ENCODE results near the gene NUFIP2. TPM values are rescaled to one million over a fixed set of nuclear protein-coding genes. Genes with fewer than 3 reads are reported as not detected.

NUFIP2 gene
- total and polyA plus RNA-seq, 10 of the 15 experiments (the other 5 are each of a cell fraction or from before 2014, with no cell fraction given) = 3.7 to 32.3 (median 14.5) TPM

DNA sequence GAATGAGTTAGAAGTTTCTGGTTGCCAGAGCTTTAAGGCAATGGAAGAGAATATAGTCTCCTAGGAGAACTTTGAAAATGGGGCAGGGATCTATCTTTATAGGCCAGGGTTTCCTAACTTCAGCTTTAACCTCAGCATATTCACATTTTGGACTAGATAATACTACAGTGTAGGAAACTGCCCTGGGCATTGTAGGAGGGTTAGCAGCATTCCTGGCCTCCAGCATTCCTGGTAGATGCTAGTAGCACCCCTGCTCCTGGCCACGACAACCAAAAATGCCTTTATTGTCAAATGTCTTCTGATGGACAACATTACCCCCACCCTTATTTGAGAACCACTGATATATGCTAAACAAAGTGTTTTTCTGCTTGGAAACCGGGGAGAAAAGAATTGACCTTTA is 86.0 kb downstream of the NUFIP2 start:
- ChIA-PET SMC1A (ENCODE audit: uncharacterized antibody, unreplicated experiment) (interaction anchor here (0.7 to 2.1 kb wide), 3 partner anchors 11 to 144 kb away, joined by 3 to 14 read pairs (median 8); no protein-coding TSS in a partner anchor), CTCF (interaction anchor here (0.8 to 4.3 kb wide), 3 partner anchors 11 to 84 kb away, joined by 5 to 29 read pairs (median 5); no protein-coding TSS in a partner anchor), POLR2A (interaction anchor here (0.6 kb wide), 1 partner anchor 574 kb away, joined by 4 read pairs; no protein-coding TSS in a partner anchor), RAD21 (ENCODE audit: unreplicated experiment) (interaction anchor here (1.4 to 1.6 kb wide), 2 partner anchors 12 to 59 kb away, joined by 4 to 6 read pairs; no protein-coding TSS in a partner anchor)
- H3K9ac ChIP-seq (ENCODE audit: control insufficient read depth, insufficient read depth, low read length) = no peak overlapping the region
- FAIRE-seq (no peak), DNase-seq (ENCODE audit: low read depth, low spot score) (no peak), ATAC-seq (no peak)
- no peak overlapping the region for H3K27ac ChIP-seq (ENCODE audit: control insufficient read depth, insufficient read depth)
- TF ChIP-seq, protein P1, sequence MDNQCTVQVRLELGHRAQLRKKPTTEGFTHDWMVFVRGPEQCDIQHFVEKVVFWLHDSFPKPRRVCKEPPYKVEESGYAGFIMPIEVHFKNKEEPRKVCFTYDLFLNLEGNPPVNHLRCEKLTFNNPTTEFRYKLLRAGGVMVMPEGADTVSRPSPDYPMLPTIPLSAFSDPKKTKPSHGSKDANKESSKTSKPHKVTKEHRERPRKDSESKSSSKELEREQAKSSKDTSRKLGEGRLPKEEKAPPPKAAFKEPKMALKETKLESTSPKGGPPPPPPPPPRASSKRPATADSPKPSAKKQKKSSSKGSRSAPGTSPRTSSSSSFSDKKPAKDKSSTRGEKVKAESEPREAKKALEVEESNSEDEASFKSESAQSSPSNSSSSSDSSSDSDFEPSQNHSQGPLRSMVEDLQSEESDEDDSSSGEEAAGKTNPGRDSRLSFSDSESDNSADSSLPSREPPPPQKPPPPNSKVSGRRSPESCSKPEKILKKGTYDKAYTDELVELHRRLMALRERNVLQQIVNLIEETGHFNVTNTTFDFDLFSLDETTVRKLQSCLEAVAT (IDR thresholded peaks at IDR 0.05) = no peak
- TF ChIP-seq MXI1 (IDR thresholded peaks at IDR 0.05; ENCODE audit: low read depth, low read length) = no peak
- no peak for TF ChIP-seq JUNB (IDR thresholded peaks at IDR 0.05)
- TF ChIP-seq HDGF (IDR thresholded peaks at IDR 0.05) = no peak
- TF ChIP-seq BRCA1 (IDR thresholded peaks at IDR 0.05; ENCODE audit: low read depth, low read length) = no peak
- TF ChIP-seq, protein P2, sequence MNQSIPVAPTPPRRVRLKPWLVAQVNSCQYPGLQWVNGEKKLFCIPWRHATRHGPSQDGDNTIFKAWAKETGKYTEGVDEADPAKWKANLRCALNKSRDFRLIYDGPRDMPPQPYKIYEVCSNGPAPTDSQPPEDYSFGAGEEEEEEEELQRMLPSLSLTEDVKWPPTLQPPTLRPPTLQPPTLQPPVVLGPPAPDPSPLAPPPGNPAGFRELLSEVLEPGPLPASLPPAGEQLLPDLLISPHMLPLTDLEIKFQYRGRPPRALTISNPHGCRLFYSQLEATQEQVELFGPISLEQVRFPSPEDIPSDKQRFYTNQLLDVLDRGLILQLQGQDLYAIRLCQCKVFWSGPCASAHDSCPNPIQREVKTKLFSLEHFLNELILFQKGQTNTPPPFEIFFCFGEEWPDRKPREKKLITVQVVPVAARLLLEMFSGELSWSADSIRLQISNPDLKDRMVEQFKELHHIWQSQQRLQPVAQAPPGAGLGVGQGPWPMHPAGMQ (IDR thresholded peaks at IDR 0.05; ENCODE audit: borderline replicate concordance) = no peak
- no peak for TF ChIP-seq FOS (IDR thresholded peaks at IDR 0.05; ENCODE audit: borderline replicate concordance, extremely low read depth, insufficient read length)
- TF ChIP-seq, protein P3, sequence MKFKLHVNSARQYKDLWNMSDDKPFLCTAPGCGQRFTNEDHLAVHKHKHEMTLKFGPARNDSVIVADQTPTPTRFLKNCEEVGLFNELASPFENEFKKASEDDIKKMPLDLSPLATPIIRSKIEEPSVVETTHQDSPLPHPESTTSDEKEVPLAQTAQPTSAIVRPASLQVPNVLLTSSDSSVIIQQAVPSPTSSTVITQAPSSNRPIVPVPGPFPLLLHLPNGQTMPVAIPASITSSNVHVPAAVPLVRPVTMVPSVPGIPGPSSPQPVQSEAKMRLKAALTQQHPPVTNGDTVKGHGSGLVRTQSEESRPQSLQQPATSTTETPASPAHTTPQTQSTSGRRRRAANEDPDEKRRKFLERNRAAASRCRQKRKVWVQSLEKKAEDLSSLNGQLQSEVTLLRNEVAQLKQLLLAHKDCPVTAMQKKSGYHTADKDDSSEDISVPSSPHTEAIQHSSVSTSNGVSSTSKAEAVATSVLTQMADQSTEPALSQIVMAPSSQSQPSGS (IDR thresholded peaks at IDR 0.05; ENCODE audit: low read length) = no peak
- TF ChIP-seq, protein P4, sequence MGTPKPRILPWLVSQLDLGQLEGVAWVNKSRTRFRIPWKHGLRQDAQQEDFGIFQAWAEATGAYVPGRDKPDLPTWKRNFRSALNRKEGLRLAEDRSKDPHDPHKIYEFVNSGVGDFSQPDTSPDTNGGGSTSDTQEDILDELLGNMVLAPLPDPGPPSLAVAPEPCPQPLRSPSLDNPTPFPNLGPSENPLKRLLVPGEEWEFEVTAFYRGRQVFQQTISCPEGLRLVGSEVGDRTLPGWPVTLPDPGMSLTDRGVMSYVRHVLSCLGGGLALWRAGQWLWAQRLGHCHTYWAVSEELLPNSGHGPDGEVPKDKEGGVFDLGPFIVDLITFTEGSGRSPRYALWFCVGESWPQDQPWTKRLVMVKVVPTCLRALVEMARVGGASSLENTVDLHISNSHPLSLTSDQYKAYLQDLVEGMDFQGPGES (IDR thresholded peaks at IDR 0.05) = no peak
- TF ChIP-seq WRNIP1 (IDR thresholded peaks at IDR 0.05; ENCODE audit: borderline replicate concordance, low read depth, low read length) = no peak
- TF ChIP-seq ZNF384 (IDR thresholded peaks at IDR 0.05; ENCODE audit: borderline replicate concordance, low read depth, low read length) = no peak
- TF ChIP-seq, protein P5, sequence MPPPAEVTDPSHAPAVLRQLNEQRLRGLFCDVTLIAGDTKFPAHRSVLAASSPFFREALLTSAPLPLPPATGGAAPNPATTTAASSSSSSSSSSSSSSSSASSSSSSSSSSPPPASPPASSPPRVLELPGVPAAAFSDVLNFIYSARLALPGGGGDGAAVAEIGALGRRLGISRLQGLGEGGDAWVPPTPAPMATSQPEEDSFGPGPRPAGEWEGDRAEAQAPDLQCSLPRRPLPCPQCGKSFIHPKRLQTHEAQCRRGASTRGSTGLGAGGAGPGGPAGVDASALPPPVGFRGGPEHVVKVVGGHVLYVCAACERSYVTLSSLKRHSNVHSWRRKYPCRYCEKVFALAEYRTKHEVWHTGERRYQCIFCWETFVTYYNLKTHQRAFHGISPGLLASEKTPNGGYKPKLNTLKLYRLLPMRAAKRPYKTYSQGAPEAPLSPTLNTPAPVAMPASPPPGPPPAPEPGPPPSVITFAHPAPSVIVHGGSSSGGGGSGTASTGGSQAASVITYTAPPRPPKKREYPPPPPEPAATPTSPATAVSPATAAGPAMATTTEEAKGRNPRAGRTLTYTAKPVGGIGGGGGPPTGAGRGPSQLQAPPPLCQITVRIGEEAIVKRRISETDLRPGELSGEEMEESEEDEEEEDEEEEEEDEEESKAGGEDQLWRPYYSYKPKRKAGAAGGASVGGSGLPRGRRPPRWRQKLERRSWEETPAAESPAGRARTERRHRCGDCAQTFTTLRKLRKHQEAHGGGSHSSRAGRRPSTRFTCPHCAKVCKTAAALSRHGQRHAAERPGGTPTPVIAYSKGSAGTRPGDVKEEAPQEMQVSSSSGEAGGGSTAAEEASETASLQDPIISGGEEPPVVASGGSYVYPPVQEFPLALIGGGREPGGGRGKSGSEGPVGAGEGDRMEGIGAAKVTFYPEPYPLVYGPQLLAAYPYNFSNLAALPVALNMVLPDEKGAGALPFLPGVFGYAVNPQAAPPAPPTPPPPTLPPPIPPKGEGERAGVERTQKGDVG (CRISPR knock-in tag; IDR thresholded peaks at IDR 0.05) = no peak
- no peaks in the 10 kb centered on the region for H3K79me2 ChIP-seq (ENCODE audit: control insufficient read depth, insufficient read depth, low read length)
- no peak overlapping the region for H3K4me3 ChIP-seq
- no peaks in the 10 kb centered on the region for H3K36me3 ChIP-seq (ENCODE audit: control insufficient read depth in 2 of 2, insufficient read depth in 2 of 2, low read length in 1 of 2)
- H4K20me1 ChIP-seq (ENCODE audit: control insufficient read depth, insufficient read depth) = no peaks in the 10 kb centered on the region
- WGBS (ENCODE audit: insufficient coverage, insufficient replicate concordance, low lambda C conversion rate, missing lambda C conversion rate) = 11% methylated on average over 2 of the region's 2 CpGs
- in situ Hi-C loops (cut with MboI) (no loop called here), intact Hi-C loops (cut with micrococcal nuclease; ENCODE audit: unreplicated experiment) (no loop called here)
- H3K27me3 ChIP-seq (replicated peaks in 1 of 2; ENCODE audit: control insufficient read depth in 2 of 2, insufficient read depth in 2 of 2, low read length in 1 of 2) = no peaks in the 10 kb centered on the region
- H3K4me2 ChIP-seq (ENCODE audit: control insufficient read depth, insufficient read depth) = no peak overlapping the region
- H3K4me1 ChIP-seq (ENCODE audit: control insufficient read depth, insufficient read depth, low read length) = no peaks in the 10 kb centered on the region
- H3K9me3 ChIP-seq (replicated peaks; ENCODE audit: control insufficient read depth, insufficient read depth, low read length) = no peaks in the 10 kb centered on the region
- BruUV-seq (replicated peaks) = no TSS peak
- H2AFZ ChIP-seq (ENCODE audit: control insufficient read depth, low read depth, low read length) = no peak overlapping the region
